ENCODE measurements around the gene RNASE7.
"Not testable (repeated sequence)": the region's sequence is repeated elsewhere in the genome, so short reads cannot be mapped to it uniquely, and the experiment has no call there.

The RNASE7 gene

DNA sequence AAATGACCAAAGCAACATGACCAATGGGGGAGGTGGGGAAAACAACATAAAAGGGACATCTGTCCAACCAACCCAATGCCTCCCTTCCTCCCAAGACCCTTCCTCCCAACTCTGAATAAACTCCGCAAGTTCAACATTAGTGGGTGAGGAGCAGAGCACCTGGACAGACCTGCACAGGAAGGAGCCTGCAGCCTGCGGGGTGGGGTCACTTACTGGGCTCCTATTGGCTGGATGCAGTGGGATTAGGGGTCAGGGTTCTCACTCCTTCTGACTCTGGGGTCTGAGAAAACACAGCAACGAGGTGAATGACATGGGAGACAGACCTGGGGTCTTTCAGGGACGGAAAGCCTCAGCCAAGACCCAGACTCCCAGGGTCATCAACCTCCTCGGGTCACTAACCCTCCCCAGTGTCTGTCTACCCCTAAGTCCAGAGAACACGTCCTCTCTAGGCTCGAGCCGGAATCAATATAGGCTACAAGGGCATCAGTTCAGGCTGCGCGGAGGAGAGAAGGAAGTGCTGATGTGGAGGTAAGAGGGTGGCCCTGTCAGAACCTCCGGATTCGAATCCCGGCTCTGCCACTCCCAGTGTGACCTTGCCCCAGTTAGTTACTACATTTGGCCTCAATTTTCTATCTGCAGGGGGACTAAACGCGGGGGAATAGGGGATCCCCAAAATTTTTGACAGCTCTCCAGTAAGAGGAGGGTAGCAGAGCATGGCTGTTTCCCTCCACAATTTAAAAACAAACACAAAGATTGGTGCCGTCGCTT, 18.2 kb upstream of the RNASE7 start:
- no peak for DNase-seq

DNA sequence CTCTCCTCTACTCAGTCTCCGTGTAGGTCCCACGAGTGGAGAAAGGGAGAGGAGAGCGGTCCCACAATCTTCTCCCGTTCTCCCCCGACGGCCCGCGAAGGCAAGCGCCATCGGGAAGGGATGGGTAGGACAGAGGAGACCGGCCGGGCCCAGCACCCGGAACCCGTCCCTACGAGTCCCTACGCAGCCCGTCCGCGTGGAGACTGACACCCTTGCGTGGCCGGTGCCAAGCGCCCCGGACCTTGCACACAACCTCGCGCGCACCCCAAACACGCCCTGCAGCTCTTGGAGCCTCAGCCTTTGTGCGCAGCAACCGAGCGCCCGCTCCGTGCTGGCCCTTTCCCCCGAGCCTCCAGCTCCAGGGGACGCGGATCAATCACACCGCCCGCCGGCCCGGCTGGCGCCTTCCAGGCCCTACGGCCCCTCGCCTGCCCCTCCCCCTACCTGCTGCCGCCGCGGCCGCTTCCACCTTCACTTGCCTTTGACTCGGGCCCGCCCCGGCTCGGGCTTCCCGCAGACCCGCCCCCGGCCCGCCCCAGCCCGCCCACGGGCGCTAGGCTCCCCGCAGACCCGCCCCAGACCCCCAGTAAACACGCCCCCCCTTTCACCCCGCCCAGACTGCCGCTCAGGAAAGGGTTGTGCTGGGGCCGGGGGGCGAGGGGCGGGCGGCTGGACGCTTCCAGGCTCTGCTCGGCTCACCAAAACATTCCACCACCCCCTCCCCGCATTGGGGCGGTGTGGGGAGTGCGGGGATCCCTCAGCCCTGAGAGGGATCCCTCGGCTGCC, 17.4 kb upstream of the RNASE7 start, which contains the start of gene NDRG2:
NDRG2 (minus strand) TSS at position 477 of the 786 bp plus-strand sequence. CDS start 1,746 bp downstream, outside the sequence.
- no peak for DNase-seq

DNA sequence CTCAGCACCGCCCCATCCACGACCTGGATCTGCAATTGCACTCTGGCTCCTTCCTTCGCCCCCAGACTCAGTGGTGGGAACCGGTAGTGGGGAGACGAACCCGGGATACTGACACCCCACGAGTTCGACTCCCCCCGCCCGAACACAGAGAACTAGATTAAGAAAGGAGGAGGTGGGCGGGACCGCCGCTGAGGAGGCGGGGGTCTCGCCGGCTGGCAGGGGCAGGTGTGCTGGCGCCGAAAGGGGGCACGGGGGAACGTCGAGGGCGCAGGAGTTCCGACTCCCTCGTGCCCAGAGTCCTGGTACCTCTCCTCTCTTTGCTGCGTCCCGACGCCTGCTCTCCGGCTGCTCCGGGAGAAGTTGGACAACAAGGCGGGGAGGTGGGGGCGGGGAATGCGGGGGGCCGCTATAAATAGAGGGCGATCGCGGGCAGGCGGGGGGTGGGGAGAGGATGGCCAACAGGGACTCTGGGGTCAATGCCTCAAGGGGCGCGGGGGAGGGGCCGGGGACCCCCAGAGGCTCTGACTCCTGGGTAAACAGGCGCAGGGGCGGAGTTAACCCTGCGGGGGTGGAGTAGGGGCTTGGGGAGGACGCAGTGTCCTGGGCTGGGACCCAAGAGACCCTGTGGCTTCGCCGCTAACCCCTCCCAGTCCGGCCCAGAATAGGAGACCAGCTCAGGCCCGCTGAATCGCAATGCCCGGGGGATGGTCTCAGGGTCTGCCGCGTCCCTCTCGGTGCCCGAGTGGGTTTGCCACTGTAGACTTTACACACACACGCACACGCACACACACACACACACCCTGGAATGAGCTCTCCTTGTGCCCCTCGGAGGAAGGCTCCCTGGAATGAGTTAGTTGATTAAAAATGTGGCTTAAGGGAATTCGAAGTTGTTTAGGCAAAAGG, 16.5 kb upstream of the RNASE7 start:
- no peak for DNase-seq

DNA sequence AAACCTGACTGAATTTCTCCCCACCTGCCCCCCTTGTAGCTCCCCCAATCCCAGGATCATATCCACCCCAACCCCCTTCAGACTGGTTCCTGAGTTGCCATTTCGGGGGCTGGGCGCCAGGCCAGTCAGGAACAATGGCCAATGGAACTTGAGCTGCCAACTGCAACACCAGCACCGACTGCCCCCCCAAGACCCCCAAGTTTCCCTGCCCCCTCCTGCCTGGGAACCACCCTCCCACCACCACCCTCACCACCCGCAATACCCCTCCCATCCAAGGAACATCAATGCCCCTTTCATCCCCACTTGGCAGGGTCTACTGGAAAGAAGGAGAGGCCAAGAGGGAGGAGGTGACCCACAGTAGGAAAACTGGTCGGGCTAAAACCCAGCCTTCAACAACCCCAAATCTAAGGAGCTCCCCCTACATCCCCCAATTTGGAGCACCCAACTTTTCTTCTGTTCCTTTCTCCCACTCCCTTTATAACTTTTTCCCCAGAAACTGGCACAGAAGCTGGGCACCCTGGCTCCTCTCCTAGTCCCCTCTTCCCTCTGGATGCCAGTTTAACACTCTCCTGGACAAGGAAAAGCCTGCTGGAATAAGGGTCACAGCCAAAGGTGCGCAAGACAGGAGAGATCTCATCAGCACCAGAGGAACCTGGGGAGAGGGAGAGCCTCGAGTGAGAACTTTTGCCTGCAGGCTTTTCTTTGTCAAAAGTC, 15.7 kb upstream of the RNASE7 start:
- DNase-seq, result no peak

DNA sequence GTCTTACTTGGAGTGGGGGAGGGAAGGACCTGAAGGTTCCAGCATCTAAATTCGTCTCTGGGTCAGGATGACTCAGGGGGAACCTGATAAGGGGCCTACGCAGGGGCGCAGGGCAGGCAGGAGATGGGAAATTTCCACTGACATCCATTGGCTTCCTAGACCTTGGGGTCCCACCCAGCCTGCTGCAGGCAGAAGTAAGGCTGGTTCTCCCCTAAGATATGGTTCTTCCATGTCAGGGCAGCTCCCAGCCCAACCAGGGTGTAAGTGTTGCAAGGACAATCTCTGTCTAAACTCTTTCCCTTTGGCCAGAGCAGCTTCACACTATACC, 15.2 kb upstream of the RNASE7 start:
- no peak for DNase-seq

DNA sequence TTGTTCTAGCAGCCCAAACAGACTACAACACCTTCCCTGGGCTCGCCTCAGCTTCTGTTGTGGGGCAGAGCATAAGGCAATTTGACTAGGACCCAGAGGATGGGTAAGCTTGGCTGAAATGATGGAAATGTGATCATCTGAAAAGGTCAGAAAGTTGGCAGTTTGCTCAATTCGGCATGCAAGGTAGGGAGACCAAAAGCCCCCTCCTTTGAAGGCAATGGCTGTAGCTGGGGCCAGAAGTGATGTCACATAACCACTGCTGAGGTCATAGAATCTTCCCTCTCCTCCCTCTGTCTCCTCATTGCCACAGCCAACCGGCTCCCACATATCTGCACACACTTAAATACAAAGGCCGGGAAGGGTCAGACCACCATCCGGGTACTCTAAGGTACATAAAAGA, 12.2 kb upstream of the RNASE7 start, which contains the start of gene TPPP2:
TPPP2 (plus strand) TSS at position 301 of the 400 bp plus-strand sequence. CDS start 365 bp downstream, outside the sequence.
- no peak for DNase-seq

DNA sequence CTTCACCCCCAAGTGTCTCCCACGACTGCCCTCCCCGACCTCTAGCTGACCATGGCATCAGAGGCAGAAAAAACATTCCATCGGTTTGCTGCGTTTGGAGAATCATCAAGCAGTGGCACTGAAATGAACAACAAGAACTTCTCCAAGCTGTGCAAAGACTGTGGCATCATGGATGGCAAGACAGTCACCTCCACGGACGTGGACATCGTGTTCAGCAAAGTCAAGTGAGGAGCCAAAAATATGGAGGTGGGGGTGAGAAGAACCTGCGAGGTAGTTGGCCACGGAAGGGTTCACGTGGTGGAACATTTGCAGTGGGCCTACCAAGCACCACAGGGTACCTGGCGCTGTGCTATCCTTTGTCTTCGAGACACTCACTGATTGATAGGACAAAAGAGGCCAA, 11.6 kb upstream of the RNASE7 start:
- no peak for DNase-seq

DNA sequence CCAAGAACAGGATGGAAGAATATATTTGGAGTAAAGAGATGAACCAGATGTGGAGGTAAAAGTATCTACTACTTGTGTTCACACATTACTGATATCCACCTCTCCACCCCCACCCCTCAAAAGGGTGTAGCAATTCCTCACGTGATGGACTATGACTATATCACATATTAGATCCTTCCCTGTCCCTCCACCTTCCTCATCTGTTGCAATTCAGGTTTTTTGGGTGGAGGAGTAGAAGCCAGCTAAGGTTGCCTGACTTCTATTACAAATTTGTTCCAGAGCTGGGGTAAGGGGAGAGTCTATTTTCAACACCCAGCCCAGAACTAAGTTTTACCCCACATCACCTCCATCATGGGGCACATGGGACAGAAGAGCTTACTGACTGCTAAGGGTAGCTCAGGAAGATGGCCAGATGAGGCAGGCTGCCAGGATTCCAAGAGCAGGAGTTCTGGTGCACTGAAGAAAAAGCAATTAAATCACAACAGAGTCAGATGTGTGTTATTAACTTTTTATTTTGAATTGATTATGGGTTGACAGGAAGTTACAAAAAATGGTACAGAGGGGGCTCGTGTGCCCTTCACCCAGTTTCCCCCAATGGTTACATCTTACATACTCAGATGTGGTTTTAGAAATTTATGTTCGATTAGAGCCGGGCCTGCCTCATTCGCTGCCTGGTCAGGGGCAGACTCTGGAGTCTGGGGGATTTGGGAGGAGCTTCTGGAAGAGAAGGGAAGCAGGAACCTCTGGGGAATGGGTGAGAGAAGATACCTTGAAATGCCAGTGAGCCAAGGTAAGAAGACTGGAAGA, 9.6 kb upstream of the RNASE7 start:
- no peak for DNase-seq

DNA sequence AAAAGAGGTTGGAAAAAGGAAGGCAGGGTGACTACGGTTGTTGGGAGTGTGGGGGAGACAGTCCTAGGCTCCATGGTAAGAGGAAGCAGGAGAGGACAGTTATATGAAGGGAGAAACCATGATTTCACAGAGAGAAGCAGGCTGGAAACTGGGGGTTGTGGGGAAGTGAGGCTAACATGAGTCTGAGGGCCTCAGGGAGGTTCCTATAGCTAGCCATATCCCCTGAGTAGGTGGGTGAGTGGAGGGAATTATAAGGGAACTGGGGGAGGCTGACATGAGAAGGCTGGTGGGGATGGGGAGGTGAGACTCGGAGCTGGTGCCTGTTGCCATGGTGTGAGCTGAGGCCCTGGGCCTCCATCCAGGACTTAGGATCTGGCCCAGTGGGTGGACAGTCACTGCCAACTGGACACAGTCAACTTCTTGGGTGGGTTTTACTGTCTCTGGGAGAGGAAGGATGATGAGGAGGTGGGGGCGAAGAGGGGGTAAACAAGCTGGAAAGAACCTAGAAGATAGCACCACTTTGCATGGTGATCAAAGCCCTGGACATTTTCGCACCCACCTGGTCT, 8.9 kb upstream of the RNASE7 start:
- DNase-seq, result no peak

DNA sequence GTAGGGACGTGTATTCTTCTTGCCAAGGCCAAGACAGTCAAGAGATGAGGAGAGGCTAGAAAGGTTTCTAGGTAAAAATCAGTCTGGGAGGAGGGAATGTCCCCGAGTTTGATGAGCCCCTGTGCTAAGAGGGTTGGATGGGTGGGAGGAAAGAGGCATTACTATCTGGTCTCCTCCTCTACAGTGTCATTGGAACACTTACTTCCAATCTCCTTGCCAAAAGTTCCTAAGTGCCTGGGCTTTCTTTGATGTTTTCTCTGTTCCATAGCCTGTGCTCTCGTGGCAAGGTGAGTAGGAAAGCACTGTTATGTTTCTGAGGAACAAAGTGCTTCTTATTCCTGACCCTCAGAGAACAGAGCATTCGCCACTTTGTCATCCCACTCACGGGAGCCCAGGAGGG, 7.5 kb upstream of the RNASE7 start, which contains the start of gene RNASE13:
RNASE13 (minus strand) TSS at position 101 of the 400 bp plus-strand sequence. CDS start 519 bp downstream, outside the sequence.
- DNase-seq, result no peak

DNA sequence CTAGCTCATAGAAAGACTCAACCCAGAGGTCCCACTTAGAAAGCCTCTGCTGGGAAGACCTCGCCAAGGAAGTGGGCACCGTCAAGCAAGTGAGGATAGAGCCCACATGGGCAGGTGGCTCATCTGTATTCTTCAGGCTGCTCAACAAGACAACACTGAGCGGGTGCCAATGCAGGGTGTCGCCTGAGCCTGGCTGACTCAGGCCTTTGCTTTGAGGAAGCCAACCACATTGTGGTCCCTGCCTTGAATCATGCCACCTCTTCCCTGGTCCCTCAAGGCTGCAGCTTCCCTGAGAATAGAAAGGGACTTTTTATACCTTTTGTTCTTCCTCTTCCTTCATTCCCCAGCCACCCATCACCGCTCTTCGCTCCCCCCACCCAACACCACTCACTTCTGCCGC, 5.4 kb upstream of the RNASE7 start:
- DNase-seq, result no peak

DNA sequence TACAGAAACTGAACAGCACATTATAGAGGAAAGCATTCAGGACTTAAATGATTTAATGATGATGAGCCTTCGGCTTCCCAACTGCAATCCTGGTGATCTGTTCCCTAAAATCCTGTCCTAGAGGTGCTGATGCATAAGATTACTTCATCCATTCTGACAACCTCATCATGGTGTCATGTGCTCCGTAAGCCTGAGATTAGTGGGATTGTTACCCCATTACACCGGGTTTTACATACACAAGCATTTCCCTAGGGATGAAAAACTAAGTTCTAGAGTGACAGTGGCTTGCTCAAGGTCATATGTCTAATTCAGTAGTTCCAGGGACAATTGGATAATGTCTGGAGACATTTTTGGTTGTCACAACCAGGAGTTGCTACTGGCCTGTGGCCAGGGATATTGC, 5.0 kb upstream of the RNASE7 start:
- no peak for DNase-seq

DNA sequence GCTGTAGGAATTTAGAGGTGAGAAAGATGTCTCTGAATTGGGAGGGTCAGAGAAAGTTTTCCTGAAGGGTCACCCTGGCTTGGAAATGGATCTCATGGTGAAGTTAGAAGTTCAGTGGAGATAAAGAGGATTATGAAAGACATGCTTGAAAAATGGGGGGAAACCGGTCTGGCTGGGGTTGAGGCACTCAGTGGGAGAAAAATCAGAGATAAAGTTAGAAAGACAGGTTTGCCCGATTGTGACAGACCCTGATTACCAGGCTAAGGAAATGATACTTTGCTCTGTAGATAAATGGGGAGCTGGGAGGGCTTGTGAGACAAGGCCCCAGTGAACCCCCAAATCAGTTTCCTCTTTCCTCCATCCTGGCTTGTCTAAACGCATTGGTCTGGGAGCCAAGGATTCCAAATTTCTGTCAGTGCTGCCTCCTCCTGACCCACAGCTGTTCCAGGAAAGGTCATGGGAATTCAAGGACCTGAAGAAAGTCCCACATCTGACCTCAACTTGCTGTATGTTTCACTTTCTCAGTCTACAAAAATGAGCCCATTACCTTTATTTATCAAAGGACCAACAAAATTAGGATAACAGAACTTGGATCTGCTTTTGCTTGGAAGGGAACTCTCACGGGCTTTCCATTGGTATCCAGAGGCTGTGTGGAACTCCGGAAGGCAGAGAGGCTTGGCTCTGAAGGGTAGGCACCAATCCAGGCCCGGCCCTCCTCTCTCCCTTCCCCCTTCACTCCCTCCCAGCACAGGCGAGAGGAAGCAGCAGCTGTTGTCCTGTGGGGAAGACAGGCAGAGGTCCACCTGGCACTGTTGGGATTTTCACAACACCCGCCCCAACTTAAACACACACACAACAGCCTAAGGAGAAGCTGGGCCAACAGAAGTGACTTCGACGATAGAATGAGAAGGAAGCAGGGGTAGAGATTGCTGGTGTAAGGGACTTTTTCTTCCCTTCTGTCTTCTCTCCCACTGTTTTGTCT, 3.4 kb upstream of the RNASE7 start:
- DNase-seq, result no peak

DNA sequence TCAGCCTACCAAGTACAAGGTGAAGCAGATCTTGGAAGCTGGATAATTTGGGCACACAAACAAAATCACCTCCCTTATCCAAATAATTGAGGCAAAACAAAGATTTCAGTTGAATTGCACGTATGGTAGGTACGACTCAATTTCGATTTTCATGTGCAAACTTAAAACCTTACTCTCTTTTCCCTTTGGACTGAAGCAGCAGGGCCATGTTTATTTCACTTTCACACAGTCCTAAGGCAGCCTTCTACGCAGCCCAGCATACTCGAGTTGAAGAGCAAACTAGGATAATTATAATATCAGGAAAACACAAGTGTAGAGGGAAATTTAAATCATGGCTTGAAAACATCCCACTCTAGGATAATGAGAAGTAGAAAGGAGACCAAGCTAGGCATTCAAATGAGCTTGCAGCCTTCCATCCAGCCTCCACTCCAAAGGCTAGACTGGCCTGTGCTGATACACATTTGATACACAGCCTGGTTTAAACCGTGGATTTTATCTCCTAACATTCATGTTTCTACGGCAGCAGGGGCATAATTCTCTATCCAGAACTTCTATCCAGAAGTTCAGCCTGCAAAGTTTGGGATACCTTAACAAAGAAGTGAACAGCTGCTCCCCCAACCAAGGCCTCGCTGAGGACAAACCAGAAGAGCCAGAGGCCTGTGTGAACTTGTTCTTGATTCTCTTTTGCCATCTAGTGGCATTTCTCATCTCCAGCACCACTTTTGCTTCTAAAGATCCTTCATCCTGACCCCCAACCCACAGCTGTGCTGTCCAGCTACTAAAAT, 2.4 kb upstream of the RNASE7 start:
- DNase-seq, result no peak

DNA sequence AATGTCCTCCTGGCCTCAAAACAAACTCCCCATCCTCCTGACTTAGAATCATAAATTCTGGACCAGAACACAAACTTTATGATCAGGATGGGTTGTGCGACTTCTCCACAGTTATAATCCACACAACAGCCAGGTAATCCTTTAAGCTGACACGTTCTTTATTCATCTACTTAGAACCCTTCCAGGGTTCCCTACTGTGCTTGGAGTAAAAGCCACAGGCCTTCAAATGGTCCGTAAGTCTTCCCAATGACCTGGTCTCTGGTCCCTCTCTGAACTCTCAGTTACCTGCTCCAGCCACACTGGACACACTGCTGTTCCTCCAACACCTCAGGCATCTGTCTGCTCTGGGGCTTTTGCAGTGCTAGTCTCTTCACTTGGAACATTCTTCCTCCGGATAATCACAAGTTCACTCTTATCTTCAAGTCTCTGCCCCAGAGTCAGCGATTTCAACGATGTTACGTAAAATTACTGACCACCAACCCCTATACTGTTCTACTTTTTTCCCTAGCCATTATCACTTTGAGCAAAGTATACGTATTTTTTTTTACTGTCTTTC, 1.7 kb upstream of the RNASE7 start:
- DNase-seq, result no peak

DNA sequence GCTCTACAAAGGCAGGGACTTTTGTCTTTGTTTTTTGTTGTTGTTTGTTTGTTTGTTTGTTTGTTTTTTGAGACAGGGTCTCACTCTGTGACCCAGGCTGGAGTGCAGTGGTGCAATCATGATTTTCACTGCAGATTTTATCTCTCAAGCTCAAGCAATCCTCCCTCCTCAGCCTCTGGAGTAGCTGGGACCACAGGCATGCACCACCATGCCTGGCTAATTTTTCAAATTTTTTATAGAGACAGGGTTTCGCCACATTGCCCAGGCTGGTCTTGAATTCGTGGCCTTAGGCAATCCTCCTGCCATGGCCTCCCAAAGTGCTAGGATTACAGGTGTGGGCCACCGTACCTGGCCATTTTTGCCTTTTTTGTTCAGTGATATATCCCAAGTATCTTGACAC, 1.2 kb upstream of the RNASE7 start:
- DNase-seq, result not testable (repeated sequence)

DNA sequence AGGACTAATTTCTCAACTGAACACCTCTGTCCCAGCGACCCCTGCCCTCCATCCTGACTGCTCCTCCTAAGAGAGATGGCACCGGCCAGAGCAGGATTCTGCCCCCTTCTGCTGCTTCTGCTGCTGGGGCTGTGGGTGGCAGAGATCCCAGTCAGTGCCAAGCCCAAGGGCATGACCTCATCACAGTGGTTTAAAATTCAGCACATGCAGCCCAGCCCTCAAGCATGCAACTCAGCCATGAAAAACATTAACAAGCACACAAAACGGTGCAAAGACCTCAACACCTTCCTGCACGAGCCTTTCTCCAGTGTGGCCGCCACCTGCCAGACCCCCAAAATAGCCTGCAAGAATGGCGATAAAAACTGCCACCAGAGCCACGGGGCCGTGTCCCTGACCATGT, 756 bp downstream of the RNASE7 start:
- DNase-seq, result no peak

DNA sequence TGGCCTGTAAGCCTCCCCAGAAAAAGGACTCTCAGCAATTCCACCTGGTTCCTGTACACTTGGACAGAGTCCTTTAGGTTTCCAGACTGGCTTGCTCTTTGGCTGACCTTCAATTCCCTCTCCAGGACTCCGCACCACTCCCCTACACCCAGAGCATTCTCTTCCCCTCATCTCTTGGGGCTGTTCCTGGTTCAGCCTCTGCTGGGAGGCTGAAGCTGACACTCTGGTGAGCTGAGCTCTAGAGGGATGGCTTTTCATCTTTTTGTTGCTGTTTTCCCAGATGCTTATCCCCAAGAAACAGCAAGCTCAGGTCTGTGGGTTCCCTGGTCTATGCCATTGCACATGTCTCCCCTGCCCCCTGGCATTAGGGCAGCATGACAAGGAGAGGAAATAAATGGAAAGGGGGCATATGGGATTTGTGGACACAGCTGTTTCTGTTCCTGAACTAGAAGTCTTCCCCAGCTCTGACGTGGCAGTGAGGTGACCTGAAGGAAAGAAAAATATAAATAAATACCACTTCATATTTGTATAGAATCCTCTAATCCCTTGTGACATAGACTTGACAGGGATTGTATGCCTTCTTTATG, 1.3 kb downstream of the RNASE7 start:
- no peak for DNase-seq

All from NK-92 treated with Interleukin-12 subunit alpha and Interleukin-12 subunit beta, amount 100 ng/mL, for 24 hours (cell line).